ENCODE measurements around the gene NOS1AP. TPM values are rescaled to one million over a fixed set of nuclear protein-coding genes. Genes with fewer than 3 reads are reported as not detected.

NOS1AP gene
- total RNA-seq, 1 experiment from 2014 or later, result 2.4 TPM

- no peak for TF ChIP-seq CTCF (IDR thresholded peaks at IDR 0.05; ENCODE audit: unreplicated experiment)
- ChIA-PET POLR2A (interaction anchor here (0.8 kb wide), 1 partner anchor 324 kb away, joined by 3 read pairs; no protein-coding TSS in a partner anchor), CTCF (interaction anchor here (0.6 to 1.7 kb wide), 5 partner anchors 18 to 275 kb away, joined by 3 to 10 read pairs (median 4); no protein-coding TSS in a partner anchor)
- Mint-ChIP-seq H3K27ac (ENCODE audit: low read depth, unreplicated experiment) (no peak overlapping the region), H3K36me3 (ENCODE audit: insufficient read depth, unreplicated experiment) (no peaks in the 10 kb centered on the region), H3K27me3 (ENCODE audit: insufficient read depth, unreplicated experiment) (no peaks in the 10 kb centered on the region), H3K4me3 (ENCODE audit: unreplicated experiment) (no peak overlapping the region), H3K4me1 (ENCODE audit: insufficient read depth, unreplicated experiment) (peaks cover 12% of the 10 kb centered on the region), H3K9me3 (ENCODE audit: unreplicated experiment) (no peaks in the 10 kb centered on the region)
- intact Hi-C loops (cut with micrococcal nuclease), result no loop called here
- no peak for DNase-seq (ENCODE audit: unreplicated experiment)
- BruUV-seq (replicated peaks), result no TSS peak
Measured at GRCh38 chr1:162067466-162067865, 2.0 kb upstream of the NOS1AP start.

- TF ChIP-seq CTCF (IDR thresholded peaks at IDR 0.05; ENCODE audit: unreplicated experiment), result no peak
- no peak for DNase-seq (ENCODE audit: unreplicated experiment)
- peaks cover 12% of the 10 kb centered on the region for H3K4me1 Mint-ChIP-seq (ENCODE audit: insufficient read depth, unreplicated experiment)
- CTCF ChIA-PET, result interaction anchor here (0.6 to 3.8 kb wide), 9 partner anchors 8 to 732 kb away, joined by 3 to 33 read pairs (median 3); no protein-coding TSS in a partner anchor
- intact Hi-C loops (cut with micrococcal nuclease), result no loop called here
- no peaks in the 10 kb centered on the region for H3K9me3 Mint-ChIP-seq (ENCODE audit: unreplicated experiment)
- H3K27me3 Mint-ChIP-seq (ENCODE audit: insufficient read depth, unreplicated experiment), result no peaks in the 10 kb centered on the region
- no TSS peak for BruUV-seq (replicated peaks)
- no peaks in the 10 kb centered on the region for H3K36me3 Mint-ChIP-seq (ENCODE audit: insufficient read depth, unreplicated experiment)
- no peak overlapping the region for H3K27ac Mint-ChIP-seq (ENCODE audit: low read depth, unreplicated experiment)
- H3K4me3 Mint-ChIP-seq (ENCODE audit: unreplicated experiment), result no peak overlapping the region
- POLR2A ChIA-PET, result interaction anchor here (0.6 to 1.6 kb wide), 3 partner anchors 22 to 412 kb away, joined by 3 to 6 read pairs (median 3); no protein-coding TSS in a partner anchor
Measured at GRCh38 chr1:162068301-162068700, 1.2 kb upstream of the NOS1AP start.

- H3K9me3 Mint-ChIP-seq (ENCODE audit: unreplicated experiment), result no peaks in the 10 kb centered on the region
- intact Hi-C loops (cut with micrococcal nuclease), result no loop called here
- H3K27ac Mint-ChIP-seq (ENCODE audit: low read depth, unreplicated experiment), result no peak overlapping the region
- BruUV-seq (replicated peaks), result no TSS peak
- POLR2A ChIA-PET, result interaction anchor here (0.7 to 2.0 kb wide), 13 partner anchors 60 to 1073 kb away, joined by 3 to 13 read pairs (median 4); partner anchors contain the start of gene C1orf226
- DNase-seq (ENCODE audit: unreplicated experiment), result peak; percentile 68
- CTCF ChIA-PET, result interaction anchor here (1.0 to 3.8 kb wide), 11 partner anchors 12 to 321 kb away, joined by 3 to 33 read pairs (median 4); no protein-coding TSS in a partner anchor
- no peak for TF ChIP-seq CTCF (IDR thresholded peaks at IDR 0.05; ENCODE audit: unreplicated experiment)
- no peaks in the 10 kb centered on the region for H3K27me3 Mint-ChIP-seq (ENCODE audit: insufficient read depth, unreplicated experiment)
- no peaks in the 10 kb centered on the region for H3K36me3 Mint-ChIP-seq (ENCODE audit: insufficient read depth, unreplicated experiment)
- H3K4me3 Mint-ChIP-seq (ENCODE audit: unreplicated experiment), result peak overlapping the region; percentile 84
- peaks cover 12% of the 10 kb centered on the region for H3K4me1 Mint-ChIP-seq (ENCODE audit: insufficient read depth, unreplicated experiment)
Measured at GRCh38 chr1:162070094-162070748, 730 bp downstream of the NOS1AP start.

- no peaks in the 10 kb centered on the region for H3K27me3 Mint-ChIP-seq (ENCODE audit: insufficient read depth, unreplicated experiment)
- H3K36me3 Mint-ChIP-seq (ENCODE audit: insufficient read depth, unreplicated experiment), result no peaks in the 10 kb centered on the region
- intact Hi-C loops (cut with micrococcal nuclease), result no loop called here
- peaks cover 12% of the 10 kb centered on the region for H3K4me1 Mint-ChIP-seq (ENCODE audit: insufficient read depth, unreplicated experiment)
- DNase-seq (ENCODE audit: unreplicated experiment), result peak; percentile 18
- peak overlapping the region; percentile 84 for H3K4me3 Mint-ChIP-seq (ENCODE audit: unreplicated experiment)
- POLR2A ChIA-PET, result interaction anchor here (0.7 to 2.0 kb wide), 8 partner anchors 59 to 1074 kb away, joined by 3 to 13 read pairs (median 4); partner anchors contain the start of gene C1orf226
- CTCF ChIA-PET, result interaction anchor here (1.0 to 3.8 kb wide), 10 partner anchors 13 to 321 kb away, joined by 3 to 33 read pairs (median 4); no protein-coding TSS in a partner anchor
- no peak overlapping the region for H3K27ac Mint-ChIP-seq (ENCODE audit: low read depth, unreplicated experiment)
- no TSS peak for BruUV-seq (replicated peaks)
- peaks cover 1% of the 10 kb centered on the region for H3K9me3 Mint-ChIP-seq (ENCODE audit: unreplicated experiment)
- TF ChIP-seq CTCF (IDR thresholded peaks at IDR 0.05; ENCODE audit: unreplicated experiment), result no peak
Measured at GRCh38 chr1:162070825-162071224, 1.3 kb downstream of the NOS1AP start.
